Stomach (tissue), 9 donors: Measurements from ENCODE around the gene AGL. TPM values are rescaled to one million over a fixed set of nuclear protein-coding genes. Genes with fewer than 3 reads are reported as not detected.

Experiments used
- DNase-seq, 2 donors: peaks; one replicate each; pipeline versions ENCODE4 v3.0.0 to v3.0.0-alpha.2; 2013 to 2019
- H3K27ac ChIP-seq, 5 donors: fragments of 200-600 bp in 4 of 5; sonication (generic) in 4 of 5; one replicate each; pipeline ENCODE4 v1.5.1; 2013 to 2019; ENCODE audit warnings: mild to moderate bottlenecking in 1 of 5, moderate library complexity in 1 of 5
- H3K27me3 ChIP-seq, 3 donors: fragments of 200-600 bp; sonication (generic); one replicate each; pipeline ENCODE4 v1.5.1; 2017 to 2019; ENCODE audit warnings: mixed run types in 1 of 3
- H3K36me3 ChIP-seq, 4 donors: fragments of 200-600 bp; sonication (generic); 1 replicate in 3 of 4; 2 replicates in 1 of 4; pipeline ENCODE4 v1.5.1; 2016 to 2019
- H3K4me1 ChIP-seq, 4 donors: fragments of 200-600 bp; sonication (generic); one replicate each; pipeline ENCODE4 v1.5.1; 2016 to 2019
- H3K4me3 ChIP-seq, 4 donors: fragments of 200-600 bp; sonication (generic) in 3 of 4; one replicate each; pipeline ENCODE4 v1.5.1; 2016 to 2019; ENCODE audit warnings: mild to moderate bottlenecking in 1 of 4
- H3K9me3 ChIP-seq, 4 donors: fragments of 200-600 bp; sonication (generic); one replicate each; pipeline ENCODE4 v1.5.1; 2016 to 2019
- CTCF ChIP-seq, 7 experiments: fragments of 450-650 bp in 4 of 7; fragments of 200-600 bp in 3 of 7; sonication (generic) in 3 of 7; IDR thresholded peaks; one replicate each; pipeline ENCODE4 v1.5.1; 2016 to 2019; ENCODE audit warnings: antibody characterized with exemption in 7 of 7, control low read depth in 2 of 7, mild to moderate bottlenecking in 1 of 7
- EP300 ChIP-seq: sonication (generic); formaldehyde crosslinking; IDR thresholded peaks from one replicate; pipeline ENCODE4 v1.6.1; 2017; ENCODE audit warnings: antibody characterized with exemption
- POLR2A ChIP-seq, 4 donors: fragments of 450-650 bp; IDR thresholded peaks; one replicate each; pipeline ENCODE4 v1.6.1; 2016; ENCODE audit warnings: antibody characterized with exemption in 4 of 4, control low read depth in 2 of 4, mild to moderate bottlenecking in 1 of 4, moderate library complexity in 1 of 4
- POLR2AphosphoS5 ChIP-seq, 3 donors: sonication (generic); formaldehyde crosslinking; IDR thresholded peaks; one replicate each; pipeline ENCODE4 v1.6.1; 2016; ENCODE audit warnings: antibody characterized with exemption in 3 of 3
- WGBS, 5 donors: extraction: QIAGEN DNeasy Blood & Tissue Kit in 3 of 5; methylation state at CpG; one replicate each; pipeline versions ENCODE4 v1.1.5 to v1.1.7; 2013 to 2018; 5-methylcytosine and 5-hydroxymethylcytosine counted together
- intact Hi-C: fragments of 100-400 bp; cut with DNase I; formaldehyde crosslinking; loops from one replicate; pipeline ENCODE4 v1.15.1; 2023; ENCODE audit warnings: low total_unique reads
- polyA plus RNA-seq, 3 donors: library from polyadenylated mRNA; stranded (reverse); fragments of 200-250 nt; gene quantifications; one replicate each; pipeline ENCODE4 v1.2.3, GENCODE V29; 2013
- total RNA-seq, 5 donors: library from RNA; depleted of rRNA; stranded (reverse); fragments of >200 nt; gene quantifications; one replicate each; pipeline versions ENCODE4 v1.1.0 to v1.2.3, GENCODE V29; 2014 to 2016
- donor health status: healthy with polysubstance abuse.
- donor health status: Bipolar disorder and iron deficiency.
- donor health status: healthy.

Gene AGL
- total and polyA plus RNA-seq, 8 donors = 4.3 to 107 (median 16.1) TPM

- no peak for TF ChIP-seq EP300
- no peak for TF ChIP-seq CTCF (IDR thresholded peaks at IDR 0.05)
- no peak for TF ChIP-seq POLR2A (IDR thresholded peaks at IDR 0.05)
- TF ChIP-seq POLR2AphosphoS5 (IDR thresholded peaks at IDR 0.05) = no peak
- Histone ChIP-seq H3K27me3 (no peaks in the 10 kb centered on the region), H3K36me3 (no peaks in the 10 kb centered on the region), H3K4me3 (no peak overlapping the region), H3K27ac (no peak overlapping the region), H3K4me1 (no peaks in the 10 kb centered on the region), H3K9me3 (no peaks in the 10 kb centered on the region)
- WGBS, 5 donors = 83 to 93% (median 88%) methylated on average over 3 of the region's 3 CpGs
- intact Hi-C loops = no loop called here
- no peak for DNase-seq
These were observed 32.0 kb upstream of the AGL start for GRCh38 chr1:99818063-99818699.

- no peaks in the 10 kb centered on the region for H3K27me3 ChIP-seq
- H3K4me1 ChIP-seq = no peaks in the 10 kb centered on the region
- intact Hi-C loops = no loop called here
- H3K4me3 ChIP-seq = no peak overlapping the region
- no peaks in the 10 kb centered on the region for H3K36me3 ChIP-seq
- TF ChIP-seq CTCF (IDR thresholded peaks at IDR 0.05) (no peak), EP300 (no peak)
- H3K27ac ChIP-seq = no peak overlapping the region
- WGBS, 5 donors = 49 to 58% (median 55%) methylated on average over 4 of the region's 4 CpGs
- no peak for DNase-seq
- H3K9me3 ChIP-seq = peaks cover 0 to 6% (median 0%) of the 10 kb centered on the region in 4 donors
These were observed 29.6 kb upstream of the AGL start for GRCh38 chr1:99820546-99820945.

GRCh38 chr1:99825098-99825497, 25.1 kb upstream of the AGL start:
- Histone ChIP-seq H3K27ac (no peak overlapping the region), H3K4me3 (no peak overlapping the region), H3K36me3 (no peaks in the 10 kb centered on the region), H3K9me3 (peaks cover 0 to 6% (median 0%) of the 10 kb centered on the region in 4 donors), H3K27me3 (no peaks in the 10 kb centered on the region), H3K4me1 (no peaks in the 10 kb centered on the region)
- no peak for DNase-seq
- 92 to 96% (median 93%) methylated on average over 3 of the region's 3 CpGs for WGBS, 5 donors
- TF ChIP-seq EP300 (no peak), POLR2AphosphoS5 (IDR thresholded peaks at IDR 0.05) (no peak), CTCF (IDR thresholded peaks at IDR 0.05) (no peak), POLR2A (IDR thresholded peaks at IDR 0.05) (no peak)
- intact Hi-C loops = no loop called here

DNA sequence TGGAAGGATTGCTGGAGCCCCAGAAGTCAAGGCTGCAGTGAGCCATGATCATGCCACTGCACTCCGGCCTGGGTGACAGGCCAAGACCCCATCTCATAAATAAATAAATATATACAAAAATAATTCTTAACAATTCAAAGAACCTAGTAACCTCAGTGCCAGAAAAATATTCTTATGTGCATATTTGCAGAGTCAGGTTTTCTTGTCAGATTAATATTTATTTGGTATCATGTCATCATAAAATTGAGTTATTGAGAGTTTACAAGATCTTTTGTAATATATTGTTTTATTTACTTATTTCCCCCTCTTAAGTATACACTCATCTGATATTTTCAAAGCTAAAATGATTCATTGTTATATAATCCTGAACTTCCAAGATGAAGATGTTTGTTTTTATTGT, 24.5 kb upstream of the AGL start:
- Histone ChIP-seq H3K36me3 (no peaks in the 10 kb centered on the region), H3K27me3 (no peaks in the 10 kb centered on the region), H3K4me1 (no peaks in the 10 kb centered on the region), H3K9me3 (peaks cover 0 to 6% (median 0%) of the 10 kb centered on the region in 4 donors), H3K4me3 (no peak overlapping the region), H3K27ac (no peak overlapping the region)
- TF ChIP-seq CTCF (IDR thresholded peaks at IDR 0.05) (no peak), POLR2A (IDR thresholded peaks at IDR 0.05) (no peak), POLR2AphosphoS5 (IDR thresholded peaks at IDR 0.05) (no peak)
- intact Hi-C loops = no loop called here
- 86 to 100% (median 90%) methylated on average over 1 of the region's 1 CpG for WGBS, 5 donors
- no peak for DNase-seq
